HepG2 (cell line): Measurements from ENCODE around the gene NT5DC1. TPM values are rescaled to one million over a fixed set of nuclear protein-coding genes. Genes with fewer than 3 reads are reported as not detected.
A peak's percentile ranks its signal among the peaks of the same experiment; 100 is the strongest.

ENCODE experiments used
- CBFB ChIP-seq: sonication (generic); formaldehyde crosslinking; IDR thresholded peaks from 2 replicates; pipeline ENCODE4 v1.4.0; 2020; ENCODE audit warnings: missing genetic modification reagents
- CREB3 ChIP-seq: sonication (generic); formaldehyde crosslinking; IDR thresholded peaks from 2 replicates; pipeline ENCODE4 v1.5.0; 2020; ENCODE audit warnings: missing genetic modification reagents
- E2F2 ChIP-seq: sonication (generic); formaldehyde crosslinking; IDR thresholded peaks from 2 replicates; pipeline ENCODE4 v1.4.0; 2020; ENCODE audit warnings: missing genetic modification reagents, borderline replicate concordance
- EZH2 ChIP-seq: conservative IDR thresholded peaks from 2 replicates; pipeline ENCODE4 v1.6.1; 2012; ENCODE audit warnings: mild to moderate bottlenecking, low read depth, low read length, moderate library complexity
- PAX8 ChIP-seq: sonication (generic); formaldehyde crosslinking; IDR thresholded peaks from 2 replicates; pipeline ENCODE4 v1.8.0; 2022; ENCODE audit warnings: mild to moderate bottlenecking, missing genetic modification reagents, borderline replicate concordance
- RBM39 ChIP-seq: fragments of 200-400 bp; formaldehyde crosslinking; IDR thresholded peaks from one replicate; pipeline ENCODE4 v1.6.1; 2018; ENCODE audit warnings: antibody characterized with exemption, mild to moderate bottlenecking, low read depth, low read length; ENCODE audit not compliant: poor library complexity, severe bottlenecking
- SRSF9 ChIP-seq: fragments of 200-400 bp; formaldehyde crosslinking; IDR thresholded peaks from 2 replicates; pipeline ENCODE4 v1.6.1; 2018; ENCODE audit warnings: borderline replicate concordance, mild to moderate bottlenecking, low read depth, low read length; ENCODE audit not compliant: insufficient read depth, poor library complexity, severe bottlenecking
- TOPORS ChIP-seq: sonication (generic); formaldehyde crosslinking; IDR thresholded peaks from 2 replicates; pipeline ENCODE4 v1.8.0; 2023; ENCODE audit warnings: mild to moderate bottlenecking, missing genetic modification reagents
- ZBTB7A ChIP-seq: sonication (generic); formaldehyde crosslinking; IDR thresholded peaks from 2 replicates; pipeline ENCODE4 v1.8.0; 2022; ENCODE audit warnings: mild to moderate bottlenecking, missing genetic modification reagents
- ZFP62 ChIP-seq: sonication (generic); formaldehyde crosslinking; IDR thresholded peaks from 2 replicates; pipeline ENCODE4 v1.4.0; 2020; ENCODE audit warnings: missing genetic modification reagents
- ZFY ChIP-seq: sonication (generic); formaldehyde crosslinking; IDR thresholded peaks from 2 replicates; pipeline ENCODE4 v1.4.0; 2020; ENCODE audit warnings: missing genetic modification reagents
- ZNF275 ChIP-seq: sonication (generic); formaldehyde crosslinking; IDR thresholded peaks from 2 replicates; pipeline ENCODE4 v1.8.0; 2022; ENCODE audit warnings: missing genetic modification reagents, mild to moderate bottlenecking, inconsistent platforms, borderline replicate concordance
- ZNF772 ChIP-seq: sonication (generic); formaldehyde crosslinking; IDR thresholded peaks from 2 replicates; pipeline ENCODE4 v1.5.0; 2020; ENCODE audit warnings: mild to moderate bottlenecking, missing genetic modification reagents
- polyA plus RNA-seq, 8 experiments: library from polyadenylated mRNA; depleted of rRNA in 3 of 8; stranded (reverse) in 7 of 8; unstranded in 1 of 8; fragments of >200 nt; fragmentation: Illumina TruSeq in 4 of 8; extraction: Trizol in 4 of 8; gene quantifications; 2 replicates each; pipeline versions ENCODE4 v1.2.1 to v1.2.3, GENCODE V29; 2011 to 2016; ENCODE audit warnings: low read depth in 4 of 8, missing spikeins in 1 of 8, mixed read lengths in 1 of 8; ENCODE audit not compliant: insufficient read depth in 1 of 8
- total RNA-seq, 5 experiments: library from RNA; depleted of rRNA; stranded (reverse); fragments of >200 nt; fragmentation: Illumina TruSeq; extraction: Trizol; gene quantifications; 2 replicates each; pipeline ENCODE4 v1.2.3, GENCODE V29; 2016; ENCODE audit warnings: low read depth in 1 of 5
- TF ChIP-seq, protein P1 (sequence below): sonication (generic); formaldehyde crosslinking; IDR thresholded peaks from 2 replicates; pipeline ENCODE4 v1.5.0; 2020; ENCODE audit warnings: missing genetic modification reagents
- TF ChIP-seq, protein P2 (sequence below): sonication (generic); formaldehyde crosslinking; IDR thresholded peaks from 2 replicates; pipeline ENCODE4 v1.5.1; 2020; ENCODE audit warnings: missing genetic modification reagents, mild to moderate bottlenecking, borderline replicate concordance
- TF ChIP-seq, protein P3 (sequence below): IDR thresholded peaks from 2 replicates; pipeline ENCODE4 v1.6.1; 2016; ENCODE audit warnings: missing compliant biosample characterization, missing genetic modification reagents, borderline replicate concordance
- TF ChIP-seq, protein P4 (sequence below): sonication (generic); formaldehyde crosslinking; IDR thresholded peaks from 2 replicates; pipeline ENCODE4 v1.8.0; 2022; ENCODE audit warnings: mild to moderate bottlenecking, missing genetic modification reagents, borderline replicate concordance

The NT5DC1 gene
- total and polyA plus RNA-seq, 2 of the 13 experiments (the other 11 are each of a cell fraction or from before 2014, with no cell fraction given) = 27.0 to 56.1 TPM

DNA sequence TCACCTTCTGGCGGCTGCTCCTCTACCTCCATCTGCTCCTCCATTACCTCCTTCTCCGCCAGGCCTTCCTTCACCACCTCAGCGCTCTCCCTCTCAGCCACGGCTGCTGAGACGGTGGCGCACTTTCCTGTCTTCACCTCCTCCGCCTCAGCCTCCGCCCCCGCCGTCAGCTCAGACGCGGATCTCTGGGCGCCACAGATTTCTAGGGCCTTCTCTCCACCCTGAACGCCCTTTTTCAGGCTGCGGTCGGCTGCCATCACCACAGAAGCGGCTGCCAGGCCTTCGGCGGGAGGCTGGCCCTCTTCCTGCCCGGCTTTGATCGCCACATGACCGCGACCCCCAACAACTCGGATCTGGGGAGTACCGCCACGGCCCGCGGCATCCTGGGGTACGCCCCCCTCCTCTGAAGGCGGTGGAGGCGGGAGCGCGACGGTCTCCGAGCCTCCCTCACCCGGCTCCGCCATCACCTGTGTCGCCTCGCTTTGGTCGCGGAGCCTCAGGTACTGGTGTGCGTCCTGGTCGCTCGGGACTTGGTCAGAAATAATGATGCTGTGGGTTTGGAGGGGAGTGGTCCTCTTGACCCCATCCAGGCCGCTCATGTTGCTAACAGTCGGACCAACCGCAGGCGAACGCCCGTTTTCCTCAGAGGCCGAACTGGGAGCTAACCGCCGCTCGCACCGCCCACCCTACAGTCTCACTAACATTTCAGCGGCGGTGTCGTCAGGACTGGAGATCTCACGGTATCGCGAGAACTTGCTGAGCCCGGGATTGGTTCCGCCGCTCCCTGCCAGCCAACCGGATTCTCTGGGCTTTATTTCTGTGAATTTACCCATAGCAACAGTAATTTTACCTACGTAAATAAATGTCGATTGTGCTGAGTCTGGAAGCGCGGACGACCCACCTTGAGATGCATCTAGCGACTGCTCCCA lies 178.8 kb downstream of the NT5DC1 start, which contains the start of gene TSPYL1 (continued):
- TF ChIP-seq, protein P1, sequence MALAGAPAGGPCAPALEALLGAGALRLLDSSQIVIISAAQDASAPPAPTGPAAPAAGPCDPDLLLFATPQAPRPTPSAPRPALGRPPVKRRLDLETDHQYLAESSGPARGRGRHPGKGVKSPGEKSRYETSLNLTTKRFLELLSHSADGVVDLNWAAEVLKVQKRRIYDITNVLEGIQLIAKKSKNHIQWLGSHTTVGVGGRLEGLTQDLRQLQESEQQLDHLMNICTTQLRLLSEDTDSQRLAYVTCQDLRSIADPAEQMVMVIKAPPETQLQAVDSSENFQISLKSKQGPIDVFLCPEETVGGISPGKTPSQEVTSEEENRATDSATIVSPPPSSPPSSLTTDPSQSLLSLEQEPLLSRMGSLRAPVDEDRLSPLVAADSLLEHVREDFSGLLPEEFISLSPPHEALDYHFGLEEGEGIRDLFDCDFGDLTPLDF = peak; percentile 69; the same call in 1 of the 2 replicates
- TF ChIP-seq ZFY (CRISPR knock-in tag) (peak; percentile 87), ZNF275 (CRISPR knock-in tag) (peak; percentile 65; the same call in 1 of the 2 replicates), SRSF9 (no peak), CBFB (CRISPR knock-in tag) (peak; percentile 62; the same call in 1 of the 2 replicates), CREB3 (CRISPR knock-in tag) (no peak), EZH2 (no peak), RBM39 (peak; percentile 88), TOPORS (CRISPR knock-in tag) (peak; percentile 93), E2F2 (peak; percentile 55; the same call in 1 of the 2 replicates), PAX8 (CRISPR knock-in tag) (peak; percentile 89; the same call in 1 of the 2 replicates), ZNF772 (CRISPR knock-in tag) (peak; percentile 68; the same call in 1 of the 2 replicates), ZBTB7A (CRISPR knock-in tag) (0 out of 2 replicates have a peak, but pooled peaks have one; percentile 16), ZFP62 (CRISPR knock-in tag) (no peak)
- TF ChIP-seq, protein P2, sequence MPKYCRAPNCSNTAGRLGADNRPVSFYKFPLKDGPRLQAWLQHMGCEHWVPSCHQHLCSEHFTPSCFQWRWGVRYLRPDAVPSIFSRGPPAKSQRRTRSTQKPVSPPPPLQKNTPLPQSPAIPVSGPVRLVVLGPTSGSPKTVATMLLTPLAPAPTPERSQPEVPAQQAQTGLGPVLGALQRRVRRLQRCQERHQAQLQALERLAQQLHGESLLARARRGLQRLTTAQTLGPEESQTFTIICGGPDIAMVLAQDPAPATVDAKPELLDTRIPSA (CRISPR knock-in tag) = no peak
- TF ChIP-seq, protein P3, sequence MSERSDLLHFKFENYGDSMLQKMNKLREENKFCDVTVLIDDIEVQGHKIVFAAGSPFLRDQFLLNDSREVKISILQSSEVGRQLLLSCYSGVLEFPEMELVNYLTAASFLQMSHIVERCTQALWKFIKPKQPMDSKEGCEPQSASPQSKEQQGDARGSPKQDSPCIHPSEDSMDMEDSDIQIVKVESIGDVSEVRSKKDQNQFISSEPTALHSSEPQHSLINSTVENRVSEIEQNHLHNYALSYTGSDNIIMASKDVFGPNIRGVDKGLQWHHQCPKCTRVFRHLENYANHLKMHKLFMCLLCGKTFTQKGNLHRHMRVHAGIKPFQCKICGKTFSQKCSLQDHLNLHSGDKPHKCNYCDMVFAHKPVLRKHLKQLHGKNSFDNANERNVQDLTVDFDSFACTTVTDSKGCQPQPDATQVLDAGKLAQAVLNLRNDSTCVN (CRISPR knock-in tag) = no peak; the same call in 1 of the 2 replicates
- TF ChIP-seq, protein P4, sequence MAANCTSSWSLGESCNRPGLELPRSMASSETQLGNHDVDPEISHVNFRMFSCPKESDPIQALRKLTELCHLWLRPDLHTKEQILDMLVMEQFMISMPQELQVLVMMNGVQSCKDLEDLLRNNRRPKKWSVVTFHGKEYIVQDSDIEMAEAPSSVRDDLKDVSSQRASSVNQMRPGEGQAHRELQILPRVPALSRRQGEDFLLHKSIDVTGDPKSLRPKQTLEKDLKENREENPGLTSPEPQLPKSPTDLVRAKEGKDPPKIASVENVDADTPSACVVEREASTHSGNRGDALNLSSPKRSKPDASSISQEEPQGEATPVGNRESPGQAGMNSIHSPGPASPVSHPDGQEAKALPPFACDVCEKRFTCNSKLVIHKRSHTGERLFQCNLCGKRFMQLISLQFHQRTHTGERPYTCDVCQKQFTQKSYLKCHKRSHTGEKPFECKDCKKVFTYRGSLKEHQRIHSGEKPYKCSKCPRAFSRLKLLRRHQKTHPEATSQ (CRISPR knock-in tag) = peak; percentile 86
